HG02759 (cell line): ENCODE data around the gene PSMB1.
"Not testable (repeated sequence)": the region's sequence is repeated elsewhere in the genome, so short reads cannot be mapped to it uniquely, and the experiment has no call there.

Experiments used
- ATAC-seq: cut with Tn5 transposase; IDR thresholded peaks from one replicate; pipeline ENCODE4 v1.9.1; 2021; ENCODE audit warnings: mild to moderate bottlenecking, moderate library complexity; ENCODE audit not compliant: unreplicated experiment

PSMB1 gene

GRCh38 chr6:170504479-170504878 lies 48.6 kb downstream of the PSMB1 start:
- ATAC-seq, result no peak

GRCh38 chr6:170503414-170503761 lies 49.7 kb downstream of the PSMB1 start:
- no peak for ATAC-seq

GRCh38 chr6:170502733-170503413 lies 50.2 kb downstream of the PSMB1 start:
- ATAC-seq, result not testable (repeated sequence)

- not testable (repeated sequence) for ATAC-seq
These were observed 50.8 kb downstream of the PSMB1 start for GRCh38 chr6:170502268-170502667.

GRCh38 chr6:170500955-170501590 lies 52.0 kb downstream of the PSMB1 start:
- ATAC-seq, result no peak

GRCh38 chr6:170497841-170498301 lies 55.2 kb downstream of the PSMB1 start:
- no peak for ATAC-seq

- ATAC-seq, result no peak
These were observed 59.8 kb downstream of the PSMB1 start for GRCh38 chr6:170493354-170493753.

- no peak for ATAC-seq
These were observed 62.8 kb downstream of the PSMB1 start for GRCh38 chr6:170490259-170490658.

GRCh38 chr6:170489836-170490235 lies 63.3 kb downstream of the PSMB1 start:
- no peak for ATAC-seq

- no peak for ATAC-seq
These were observed 65.3 kb downstream of the PSMB1 start for GRCh38 chr6:170487707-170488329.

GRCh38 chr6:170485159-170485558 lies 67.9 kb downstream of the PSMB1 start:
- ATAC-seq, result no peak
